NCI-H1105 treated with DMSO at 0.1 percent for 48 hours (cell line): ENCODE results near the gene CETN3.
"Not testable (repeated sequence)": the region's sequence is repeated elsewhere in the genome, so short reads cannot be mapped to it uniquely, and the experiment has no call there.

Experiments used
- DNase-seq: peaks from one replicate; lab custom pipeline; 2025; lab: John Stamatoyannopoulos, UW

The CETN3 gene

GRCh38 chr5:90383903-90384302, 25.7 kb downstream of the CETN3 start:
- no peak for DNase-seq

DNA sequence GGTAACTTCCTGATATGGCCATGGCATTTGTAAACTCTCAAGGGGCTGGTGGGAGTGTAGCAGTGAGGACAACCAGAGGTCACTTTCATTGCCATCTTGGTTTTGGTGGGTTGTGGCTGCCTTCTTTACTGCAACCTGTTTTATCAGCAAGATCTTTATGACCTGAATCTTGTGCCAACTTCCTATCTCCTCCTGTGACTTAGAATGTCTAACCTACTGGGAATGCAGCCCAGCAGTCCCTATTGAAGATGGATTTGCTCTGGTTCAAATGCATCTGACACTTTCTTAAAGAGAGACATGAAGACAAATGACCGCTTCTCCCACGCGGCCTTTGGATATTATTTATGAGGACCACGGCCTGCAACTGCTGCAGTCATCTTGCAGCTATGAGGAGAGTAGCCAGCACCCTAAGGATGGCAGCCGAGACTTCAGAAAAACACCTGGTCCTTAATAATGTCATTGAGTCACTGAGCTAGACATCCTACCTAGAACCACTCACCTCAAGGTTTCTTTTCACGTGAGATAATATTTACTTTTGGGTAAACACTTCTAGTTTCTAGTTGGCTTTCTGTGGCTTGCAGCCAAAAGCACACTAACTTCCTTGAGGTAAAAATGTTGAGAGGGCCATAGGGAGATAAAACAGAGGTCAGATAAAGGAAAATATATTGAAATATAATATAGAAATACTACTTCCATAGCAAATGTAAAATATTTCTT, 28.2 kb downstream of the CETN3 start:
- DNase-seq: no peak

DNA sequence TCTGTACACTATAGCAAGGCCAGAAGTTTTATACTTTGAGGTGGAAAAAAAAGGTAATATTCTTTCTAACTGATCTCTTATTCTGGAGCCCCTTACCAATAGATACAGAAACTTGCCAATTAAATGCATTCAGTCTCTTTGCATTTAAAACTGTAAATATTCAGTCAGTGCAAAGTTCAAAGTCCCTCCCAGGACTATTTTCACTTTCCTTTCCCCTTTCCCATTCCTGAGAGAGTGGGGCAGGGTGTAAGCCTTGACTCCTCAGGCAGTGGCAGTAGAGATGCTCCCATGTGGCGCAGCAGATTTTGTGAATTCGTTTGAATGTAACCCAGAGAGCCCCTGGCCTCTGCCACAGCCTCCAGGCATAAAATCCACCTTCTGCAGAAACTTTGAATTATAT, 29.9 kb downstream of the CETN3 start:
- DNase-seq: no peak

DNA sequence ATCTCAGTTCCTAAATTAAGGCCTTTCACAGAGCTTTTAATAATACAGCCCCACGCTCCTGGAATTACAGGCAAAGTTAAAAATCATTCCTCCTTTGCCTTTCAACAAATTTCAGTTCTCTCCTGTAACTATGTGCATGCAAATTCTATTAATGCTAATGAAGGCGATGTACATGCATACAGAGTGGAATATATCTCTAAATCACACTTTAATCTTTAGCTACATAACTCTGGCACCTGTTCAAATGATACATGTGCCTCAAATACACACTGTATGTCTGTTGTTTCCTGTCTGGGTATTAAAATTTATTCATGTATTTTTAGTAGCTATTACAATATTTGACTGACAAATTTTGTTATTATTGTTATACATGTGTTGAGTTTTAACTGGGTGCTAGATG, 30.8 kb downstream of the CETN3 start:
- DNase-seq: no peak

DNA sequence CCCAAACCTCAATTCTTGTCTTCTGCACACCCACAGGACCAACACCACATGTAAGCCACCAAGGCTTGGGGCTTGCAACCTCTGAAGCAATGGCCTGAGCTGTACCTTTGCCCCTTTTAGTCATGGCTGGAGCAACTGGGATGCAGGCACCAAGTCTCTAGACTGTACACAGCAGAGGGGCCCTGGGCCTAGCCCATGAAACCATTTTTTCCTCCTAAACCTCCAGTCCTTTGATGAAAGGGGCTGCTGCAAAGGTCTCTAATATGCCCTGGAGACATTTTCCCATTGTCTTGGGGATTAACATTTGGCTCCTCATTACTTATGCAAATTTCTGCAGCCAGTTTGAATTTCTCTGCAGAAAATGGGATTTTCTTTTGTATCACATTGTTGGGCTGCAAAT, 38.3 kb downstream of the CETN3 start:
- DNase-seq: not testable (repeated sequence)

GRCh38 chr5:90368454-90369246, 40.9 kb downstream of the CETN3 start:
- DNase-seq: no peak

- DNase-seq: no peak
Observed at GRCh38 chr5:90367879-90368278, 41.7 kb downstream of the CETN3 start.

DNA sequence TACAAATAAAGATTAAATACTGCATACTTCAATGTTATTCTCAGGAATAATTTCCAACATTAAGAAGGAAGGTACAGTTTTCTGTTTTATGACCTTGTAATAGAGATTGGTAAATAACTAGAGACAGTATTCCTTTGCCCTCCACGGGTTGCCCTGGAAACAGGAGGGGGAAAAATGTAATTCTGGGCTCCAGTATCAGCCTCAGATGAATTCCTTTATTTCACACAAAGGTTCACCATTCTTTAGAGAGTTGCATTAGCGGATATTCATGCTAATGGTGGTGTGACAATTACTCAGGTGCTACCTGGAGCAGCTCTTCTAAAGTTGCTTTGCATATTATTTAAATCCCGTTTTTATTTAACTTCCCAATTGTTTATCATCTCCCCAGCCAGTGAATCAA, 42.6 kb downstream of the CETN3 start:
- no peak for DNase-seq

GRCh38 chr5:90365328-90365727, 44.2 kb downstream of the CETN3 start:
- DNase-seq: no peak

DNA sequence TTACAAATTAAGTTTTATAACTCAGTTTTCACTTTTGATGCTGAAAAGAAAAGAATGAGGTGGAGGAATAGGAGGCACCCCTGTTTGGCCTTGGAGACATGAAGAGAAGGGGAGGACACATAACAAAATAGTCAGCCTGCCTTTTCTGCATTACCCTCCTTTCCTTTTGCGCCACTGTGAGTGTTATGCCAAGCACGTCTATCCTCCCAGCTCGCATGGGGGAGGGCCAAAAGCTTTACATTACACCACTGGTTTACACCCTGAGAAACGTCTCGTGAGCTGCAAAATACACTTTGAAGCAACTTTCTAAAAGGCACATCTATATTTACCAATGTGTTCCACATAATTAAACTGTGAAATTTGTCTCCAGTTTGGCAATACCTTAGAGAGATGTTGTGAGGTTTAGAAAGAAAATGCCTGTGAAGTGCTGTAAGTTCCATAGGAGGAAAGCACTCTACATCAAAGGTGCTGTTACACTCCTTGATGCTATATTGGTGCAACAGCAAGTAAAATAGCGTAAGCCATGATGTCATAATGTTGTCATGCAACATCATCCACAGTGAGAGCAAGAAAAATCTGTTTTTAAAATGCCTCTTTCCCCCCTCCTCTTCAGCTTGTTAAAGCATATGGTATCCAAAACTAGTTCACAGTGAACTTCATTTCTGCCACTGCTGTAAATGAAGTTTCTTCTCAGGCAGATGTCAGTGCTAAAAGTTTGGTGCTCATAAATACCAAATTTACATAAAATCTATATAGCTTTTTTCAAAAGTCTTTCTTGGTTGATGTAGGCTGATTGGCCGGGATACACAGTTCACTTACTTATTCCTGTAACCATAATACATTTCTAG, 50.3 kb downstream of the CETN3 start:
- no peak for DNase-seq

DNA sequence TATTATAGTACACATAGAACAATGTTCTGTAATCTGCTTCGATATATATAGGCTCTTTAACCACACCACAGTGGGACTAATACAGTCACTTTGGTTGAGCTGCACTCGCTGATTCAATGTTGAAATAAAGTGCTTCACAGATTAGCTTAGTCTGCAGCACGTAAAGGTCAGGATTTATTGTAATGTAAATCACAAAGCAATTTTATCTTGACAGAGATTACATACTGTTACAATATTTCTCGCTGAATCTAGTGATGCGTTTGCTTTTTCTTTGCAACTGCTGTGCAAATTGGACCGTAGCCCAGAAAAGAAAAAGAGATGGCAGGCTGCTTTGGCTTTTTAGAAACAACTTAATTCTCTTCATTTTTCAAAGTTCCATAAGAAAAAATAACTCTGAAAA, 52.9 kb downstream of the CETN3 start:
- peak; percentile 44 for DNase-seq

GRCh38 chr5:90356176-90356575, 53.4 kb downstream of the CETN3 start:
- DNase-seq: no peak

DNA sequence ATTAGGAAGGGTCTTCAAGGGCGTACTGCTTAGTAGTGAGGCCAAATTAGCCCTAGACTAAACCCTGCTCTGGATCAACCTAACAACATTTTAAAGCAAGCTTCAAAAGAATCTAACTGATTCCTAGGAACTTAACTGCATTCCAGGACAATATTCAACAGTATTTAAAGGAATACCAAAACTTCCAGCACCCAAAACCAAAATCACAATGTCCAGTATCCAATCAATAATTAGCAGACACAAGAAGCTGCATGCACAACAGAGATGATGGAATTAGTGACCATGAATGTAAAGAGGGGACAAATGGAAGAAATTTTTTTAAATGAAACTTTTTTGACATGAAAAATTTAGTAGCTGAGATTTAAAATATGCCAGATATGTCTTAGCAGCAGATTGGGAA, 53.9 kb downstream of the CETN3 start:
- DNase-seq: no peak

- DNase-seq: no peak
Observed at GRCh38 chr5:90353254-90353653, 56.3 kb downstream of the CETN3 start.

DNA sequence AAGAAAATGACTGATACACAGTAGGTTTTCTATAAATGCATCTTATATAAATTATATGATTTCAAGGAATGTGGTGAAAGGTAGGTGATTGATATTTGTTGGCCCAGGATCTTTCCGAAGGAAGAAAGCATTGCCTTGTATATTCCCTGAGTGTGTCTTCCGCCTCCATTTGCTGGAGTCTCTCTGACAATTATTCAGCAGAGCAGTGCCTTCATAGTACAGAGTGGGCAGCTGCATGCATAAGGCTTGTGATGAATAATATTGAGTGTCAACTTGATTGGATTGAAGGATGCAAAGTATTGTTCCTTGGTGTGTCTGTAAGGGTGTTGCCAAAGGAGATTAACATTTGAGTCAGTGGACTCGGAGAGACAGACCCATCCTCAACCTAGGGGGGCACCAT, 58.5 kb downstream of the CETN3 start:
- DNase-seq: no peak

DNA sequence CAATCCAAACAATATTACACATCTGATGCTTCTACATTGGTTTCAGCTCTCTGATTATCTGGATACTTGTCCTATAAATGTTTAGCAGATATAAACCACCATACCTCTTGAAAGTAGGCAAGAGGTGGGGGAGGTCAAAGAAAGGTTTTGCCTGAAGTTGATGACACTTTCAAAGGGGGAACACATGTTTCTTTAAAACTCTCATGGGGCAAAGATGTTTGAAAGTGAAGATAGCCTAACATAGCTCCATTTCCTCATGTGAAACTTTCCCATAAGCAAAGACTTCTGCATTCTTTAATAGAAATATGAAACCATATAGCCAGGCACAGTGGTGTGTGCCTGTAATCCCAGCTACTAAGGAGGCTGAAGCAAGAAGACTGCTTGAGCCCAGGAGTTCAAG, 62.1 kb downstream of the CETN3 start:
- DNase-seq: no peak

DNA sequence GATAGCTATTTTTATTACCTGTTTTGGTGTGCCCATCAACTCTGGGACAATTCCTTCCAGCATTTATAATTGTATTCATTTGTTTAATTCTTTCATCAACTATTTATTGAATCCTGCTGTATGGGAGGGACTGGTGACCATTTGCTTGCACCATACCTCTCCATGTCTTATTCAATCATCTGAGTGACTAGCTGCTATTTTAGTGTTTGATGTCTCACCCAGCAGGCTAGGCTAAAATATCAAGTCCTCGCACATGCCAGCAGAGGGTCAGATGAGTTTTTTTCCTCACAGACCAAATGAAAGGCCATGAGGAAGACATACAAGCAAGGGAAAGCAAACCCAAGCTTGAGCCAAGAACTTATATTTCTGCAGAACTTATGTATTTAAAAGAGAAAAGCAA, 63.9 kb downstream of the CETN3 start:
- DNase-seq: no peak

DNA sequence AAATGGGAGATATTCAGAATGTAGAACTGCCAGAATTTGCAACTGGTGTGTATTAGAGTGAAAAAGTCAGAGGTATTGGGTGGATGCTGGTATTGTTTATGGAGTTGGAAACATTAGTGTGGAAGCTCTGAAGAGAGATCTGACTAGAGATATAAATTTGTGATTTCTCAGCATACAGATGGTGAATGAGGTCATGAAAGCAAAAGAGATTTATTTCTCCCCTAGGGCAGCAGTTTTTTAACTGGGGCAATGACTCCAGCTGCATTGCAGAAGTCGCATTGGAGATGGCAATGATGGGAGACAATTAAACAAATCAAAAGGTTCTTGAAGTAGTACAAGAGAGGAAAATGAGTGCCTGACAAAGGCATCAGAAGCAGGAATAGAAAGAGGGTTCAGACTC, 64.9 kb downstream of the CETN3 start:
- DNase-seq: no peak

GRCh38 chr5:90343731-90344130, 65.8 kb downstream of the CETN3 start:
- DNase-seq: not testable (repeated sequence)

DNA sequence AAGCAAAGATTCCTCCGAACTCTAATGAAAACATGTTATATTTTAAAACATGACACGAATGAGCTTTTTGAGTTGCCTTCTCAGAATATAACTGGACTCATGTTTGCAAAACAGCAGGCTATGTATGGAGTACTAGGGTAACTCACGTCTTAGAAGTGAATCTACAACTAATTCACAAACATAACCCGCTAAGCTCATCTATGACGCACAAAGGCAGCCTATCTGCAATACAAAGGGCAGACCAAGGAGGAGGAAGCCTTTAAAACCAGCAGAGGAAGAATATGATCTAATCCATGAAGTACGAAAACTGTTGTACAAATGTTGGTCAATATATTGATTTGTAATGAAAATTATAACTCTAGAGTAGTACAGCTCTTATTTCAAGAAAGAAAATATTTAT, 67.0 kb downstream of the CETN3 start:
- DNase-seq: no peak
